ENCODE data around the gene HPX. TPM values are rescaled to one million over a fixed set of nuclear protein-coding genes. Genes with fewer than 3 reads are reported as not detected.

The HPX gene
- total and polyA plus RNA-seq, 2 of the 4 experiments (the other 2 are of a cell fraction) = 0.36 to 1.4 TPM

GRCh38 chr11:6459099-6459450 is 18.3 kb upstream of the HPX start:
- in situ Hi-C loops (cut with MboI; ENCODE audit: low sequenced_read_pairs) = no loop called here
- peaks cover 55% of the 10 kb centered on the region for H3K36me3 ChIP-seq (ENCODE audit: control insufficient read depth, insufficient read depth, low read length)
- H3K23ac ChIP-seq (ENCODE audit: low read depth, low read length) = no peak overlapping the region
- H3K27me3 ChIP-seq (ENCODE audit: control insufficient read depth, insufficient read depth, low read length) = no peaks in the 10 kb centered on the region
- H3K79me1 ChIP-seq (ENCODE audit: low read depth in 1 of 2, low read length in 2 of 2) = peaks cover 0 to 7% of the 10 kb centered on the region in 2 experiments; a peak in 1 of 4 replicates
- H3K9me3 ChIP-seq (ENCODE audit: control insufficient read depth, insufficient read depth, low read length) = no peaks in the 10 kb centered on the region
- no peaks in the 10 kb centered on the region for H3K4me1 ChIP-seq (ENCODE audit: control insufficient read depth, insufficient read depth, low read length)
- no peak overlapping the region for H3K4ac ChIP-seq (ENCODE audit: low read depth, low read length)
- dilution Hi-C loops (cut with HindIII; ENCODE audit: low sequenced_read_pairs, unreplicated experiment) = no loop called here
- H4K91ac ChIP-seq (ENCODE audit: insufficient read depth, low read depth, low read length) = no peak overlapping the region
- H3K4me3 ChIP-seq (ENCODE audit: insufficient read depth, low read depth, low read length) = no peak overlapping the region
- no peak overlapping the region for H2BK120ac ChIP-seq (ENCODE audit: low read depth, low read length)
- BruUV-seq (replicated peaks) = no TSS peak
- H2AFZ ChIP-seq (replicated peaks; ENCODE audit: low read length, poor library complexity) = no peak overlapping the region
- no peak overlapping the region for H2BK15ac ChIP-seq (ENCODE audit: low read depth, low read length)
- H2AK9ac ChIP-seq (replicated peaks; ENCODE audit: low read depth, low read length, poor library complexity) = no peak overlapping the region
- H2BK20ac ChIP-seq (ENCODE audit: low read depth, low read length) = no peak overlapping the region
- H3K27ac ChIP-seq (ENCODE audit: insufficient read depth, low read length) = no peak overlapping the region
- no peak overlapping the region for H4K8ac ChIP-seq (ENCODE audit: low read depth in 2 of 2, low read length in 2 of 2)
- no peak overlapping the region for H3K18ac ChIP-seq (ENCODE audit: low read depth, low read length)
- TF ChIP-seq MAZ (IDR thresholded peaks at IDR 0.05; ENCODE audit: borderline replicate concordance, low read depth, low read length) (no peak), RCOR1 (IDR thresholded peaks at IDR 0.05; ENCODE audit: insufficient replicate concordance, low read length) (no peak), NFE2L2 (IDR thresholded peaks at IDR 0.05; ENCODE audit: low read depth, low read length) (no peak), CTCF (conservative IDR thresholded peaks at IDR 0.05; ENCODE audit: low read depth, low read length) (no peak)
- no peak overlapping the region for H2BK5ac ChIP-seq (ENCODE audit: low read depth, low read length, poor library complexity, severe bottlenecking)
- POLR2A ChIA-PET (ENCODE audit: unreplicated experiment) = no interaction called here
- WGBS, 2 experiments (ENCODE audit: extremely low coverage in 2 of 2, insufficient read length in 1 of 2) = no CpG with 5 or more reads among the region's 1 CpG
- H3K56ac ChIP-seq (ENCODE audit: extremely low read depth, insufficient read depth, low read length) = no peak overlapping the region
- no peak overlapping the region for H3K14ac ChIP-seq (replicated peaks; ENCODE audit: low read depth, low read length)
- H3K9me1 ChIP-seq (ENCODE audit: insufficient read depth, low read length) = no peaks in the 10 kb centered on the region
- 0 out of 2 replicates have a peak, but pooled peaks cover 5% of the 10 kb centered on the region for H4K20me1 ChIP-seq (ENCODE audit: insufficient read depth, low read length)
- intact Hi-C loops (cut with micrococcal nuclease) = no loop called here
- ATAC-seq (ENCODE audit: low read depth) = no peak
- no peak overlapping the region for H2AK5ac ChIP-seq (ENCODE audit: low read depth, low read length)
- H3K4me2 ChIP-seq (ENCODE audit: low read depth, low read length) = no peak overlapping the region
- no peak for DNase-seq
- no peak overlapping the region for H4K5ac ChIP-seq (ENCODE audit: low read depth, low read length)
- CTCF ChIA-PET = interaction anchor here (1.0 kb wide), 1 partner anchor 14 kb away, joined by 3 read pairs; no protein-coding TSS in a partner anchor
- no peak overlapping the region for H3K9ac ChIP-seq (ENCODE audit: low read depth, low read length)
